HG02981 (cell line): Measurements from ENCODE around the gene PTPA.
A peak's percentile ranks its signal among the peaks of the same experiment; 100 is the strongest.

Experiments used
- ATAC-seq: cut with Tn5 transposase; IDR thresholded peaks from one replicate; pipeline ENCODE4 v1.9.1; 2021; ENCODE audit warnings: mild to moderate bottlenecking, moderate library complexity; ENCODE audit not compliant: unreplicated experiment

Gene PTPA

GRCh38 chr9:129136446-129137035, 25.3 kb downstream of the PTPA start:
- no peak for ATAC-seq

- ATAC-seq, result no peak
Measured at GRCh38 chr9:129137292-129138143, 26.3 kb downstream of the PTPA start.

GRCh38 chr9:129138144-129138462, 26.9 kb downstream of the PTPA start:
- ATAC-seq, result no peak

- no peak for ATAC-seq
Measured at GRCh38 chr9:129138476-129139232, 27.4 kb downstream of the PTPA start.

GRCh38 chr9:129139233-129139992, 28.2 kb downstream of the PTPA start:
- ATAC-seq, result peak; percentile 24

GRCh38 chr9:129139993-129140396, 28.8 kb downstream of the PTPA start:
- ATAC-seq, result peak; percentile 61

- peak; percentile 17 for ATAC-seq
Measured at GRCh38 chr9:129140397-129141065, 29.3 kb downstream of the PTPA start.

- no peak for ATAC-seq
Measured at GRCh38 chr9:129141066-129142041, 30.1 kb downstream of the PTPA start.

GRCh38 chr9:129142138-129142935, 31.1 kb downstream of the PTPA start:
- ATAC-seq, result no peak

GRCh38 chr9:129143031-129143927, 32.1 kb downstream of the PTPA start:
- ATAC-seq, result no peak

GRCh38 chr9:129145316-129145715, 34.1 kb downstream of the PTPA start:
- no peak for ATAC-seq

- ATAC-seq, result no peak
Measured at GRCh38 chr9:129145841-129146292, 34.7 kb downstream of the PTPA start.

GRCh38 chr9:129146441-129146941, 35.3 kb downstream of the PTPA start:
- no peak for ATAC-seq

- ATAC-seq, result no peak
Measured at GRCh38 chr9:129148463-129149204, 37.4 kb downstream of the PTPA start.

- no peak for ATAC-seq
Measured at GRCh38 chr9:129149442-129149841, 38.2 kb downstream of the PTPA start.

- ATAC-seq, result no peak
Measured at GRCh38 chr9:129150122-129150521, 38.9 kb downstream of the PTPA start.
